GM23248 (cell line): ENCODE measurements around the gene COQ4.

Experiments
- EZH2 ChIP-seq: fragments of 200-600 bp; sonication (generic); IDR thresholded peaks from 2 replicates; pipeline ENCODE4 v1.6.1; 2018; ENCODE audit warnings: antibody characterized with exemption, mild to moderate bottlenecking; ENCODE audit not compliant: insufficient read depth, poor library complexity, severe bottlenecking
- EZH2phosphoT487 ChIP-seq: fragments of 200-600 bp; sonication (generic); IDR thresholded peaks from 2 replicates; pipeline ENCODE4 v1.6.1; 2018; ENCODE audit warnings: antibody characterized with exemption, moderate library complexity, mild to moderate bottlenecking, low read depth; ENCODE audit not compliant: insufficient read depth

GRCh38 chr9:128355451-128355850 lies 32.8 kb downstream of the COQ4 start:
- TF ChIP-seq EZH2 (no peak), EZH2phosphoT487 (no peak)
